HG02610 (cell line): ENCODE measurements around the gene TMX4.
A peak's percentile ranks its signal among the peaks of the same experiment; 100 is the strongest.

Experiments used
- ATAC-seq: cut with Tn5 transposase; IDR thresholded peaks from one replicate; pipeline ENCODE4 v1.9.1; 2021; ENCODE audit warnings: mild to moderate bottlenecking, moderate library complexity; ENCODE audit not compliant: unreplicated experiment

TMX4 gene

GRCh38 chr20:8019998-8020247 is 362 bp upstream of the TMX4 start:
- no peak for ATAC-seq

- ATAC-seq = peak; percentile 70
Observed at GRCh38 chr20:8018958-8019245, 659 bp downstream of the TMX4 start.

- no peak for ATAC-seq
Observed at GRCh38 chr20:8012724-8013123, 6.8 kb downstream of the TMX4 start.

GRCh38 chr20:8008733-8009132 is 10.8 kb downstream of the TMX4 start:
- no peak for ATAC-seq

DNA sequence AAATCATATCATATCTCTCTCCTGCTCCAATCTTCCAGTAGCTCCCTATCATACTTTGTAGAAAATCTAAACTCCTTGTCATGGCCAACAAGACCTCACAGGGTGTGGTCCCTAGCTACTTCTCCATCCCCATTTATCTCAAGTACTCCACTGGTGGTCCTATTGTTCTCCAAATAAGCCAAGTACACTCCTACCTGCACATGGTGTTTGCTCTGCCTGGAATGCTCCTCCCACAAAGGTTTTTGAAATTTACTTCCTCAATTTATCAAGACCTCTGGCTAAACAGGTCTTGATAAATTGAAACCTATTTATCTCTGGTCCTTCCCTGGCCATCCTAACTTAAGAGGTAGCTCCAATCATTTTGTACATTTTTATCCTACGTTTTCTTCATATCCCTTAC is 12.1 kb downstream of the TMX4 start:
- no peak for ATAC-seq

- no peak for ATAC-seq
Observed at GRCh38 chr20:8005575-8006366, 13.8 kb downstream of the TMX4 start.

DNA sequence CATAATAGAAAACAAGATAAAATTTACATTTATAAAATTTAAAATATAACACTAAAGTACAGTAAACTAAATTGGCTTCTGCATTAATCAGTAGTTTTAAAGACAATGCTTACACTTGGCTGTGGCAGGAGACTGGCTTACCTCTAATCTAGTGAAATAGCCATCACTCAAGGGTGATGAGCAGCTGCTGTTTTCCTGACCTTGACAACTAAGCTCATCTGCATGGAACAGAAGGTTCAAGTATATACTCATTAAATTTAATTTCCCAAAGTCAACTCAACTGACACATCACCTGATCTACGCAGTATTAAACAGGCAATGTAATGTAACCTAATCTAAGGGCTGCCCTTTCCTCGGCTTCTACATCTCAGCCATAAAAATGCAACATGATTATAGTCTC is 14.5 kb downstream of the TMX4 start:
- no peak for ATAC-seq

DNA sequence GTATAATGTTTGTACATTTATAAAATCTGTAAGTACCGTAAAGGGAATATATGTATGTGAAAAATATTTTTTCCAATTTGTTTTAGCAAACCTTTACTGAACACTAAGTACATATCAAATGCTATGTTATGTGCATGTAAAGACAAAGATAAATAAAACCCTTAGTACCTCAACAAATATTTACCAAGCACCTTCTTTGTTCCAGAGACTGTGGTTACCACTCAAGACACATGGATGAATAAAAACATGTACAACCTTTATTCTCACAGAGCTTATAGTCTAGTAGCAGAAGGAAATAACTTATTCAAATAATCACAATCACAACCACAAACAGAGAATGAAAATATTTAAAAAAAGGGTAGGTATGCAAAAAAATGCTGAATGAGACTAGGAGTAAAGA is 17.5 kb downstream of the TMX4 start:
- ATAC-seq = no peak

DNA sequence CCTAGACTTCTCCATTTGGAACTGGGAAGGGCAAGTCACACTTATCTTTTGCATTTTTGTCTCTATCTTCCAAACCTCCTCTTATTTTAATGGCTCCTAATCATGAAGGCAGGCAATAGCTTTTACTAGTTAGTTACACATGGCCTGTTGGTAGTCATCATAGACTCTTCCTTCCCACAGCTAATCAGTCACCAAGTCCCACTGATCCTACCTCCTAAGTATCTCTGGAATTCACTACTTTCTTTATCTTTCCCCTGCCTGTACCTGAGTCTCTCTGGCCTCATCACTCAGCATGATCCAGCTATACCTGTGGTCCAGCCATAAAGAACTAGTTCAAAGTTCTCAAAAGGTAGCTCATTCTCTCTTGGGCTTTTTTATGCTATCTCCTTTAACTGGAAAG is 18.8 kb downstream of the TMX4 start:
- no peak for ATAC-seq

DNA sequence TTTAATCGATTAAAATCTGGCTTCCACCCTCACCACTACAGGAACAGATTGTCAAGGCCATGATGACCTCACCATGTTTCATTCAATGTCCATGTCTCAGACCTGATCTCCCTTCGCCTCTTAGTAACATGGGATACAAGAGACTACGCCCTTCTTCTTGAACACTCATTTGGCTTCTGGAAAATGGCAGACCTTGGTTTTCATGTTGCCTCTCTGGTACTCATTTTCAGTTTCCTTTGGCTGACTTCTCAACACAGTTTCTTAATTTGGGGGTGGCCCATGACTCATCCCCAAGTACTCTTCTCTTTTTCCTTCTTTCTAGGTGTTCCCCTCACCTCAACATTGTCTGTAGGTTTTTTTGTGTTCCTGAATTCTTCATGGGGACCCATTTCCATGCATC is 22.7 kb downstream of the TMX4 start:
- peak; percentile 43 for ATAC-seq

- no peak for ATAC-seq
Observed at GRCh38 chr20:7994809-7995208, 24.8 kb downstream of the TMX4 start.

DNA sequence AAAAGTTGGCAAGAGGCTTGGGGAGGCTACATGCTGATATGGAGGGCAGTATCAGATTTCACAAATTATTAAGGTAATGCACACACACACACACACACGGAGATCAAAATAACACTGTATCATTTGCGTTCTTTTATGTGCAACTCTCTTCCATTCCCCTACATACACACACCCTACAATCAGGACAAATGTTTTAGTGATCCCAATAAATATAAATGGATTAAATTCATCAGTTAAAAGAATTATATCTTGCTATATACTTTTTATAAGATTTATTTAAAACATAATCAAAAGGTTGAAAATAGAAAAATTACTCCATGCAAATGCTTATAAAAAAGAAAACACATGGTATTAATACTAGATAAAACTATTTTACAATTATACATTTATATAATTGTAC is 25.9 kb downstream of the TMX4 start:
- ATAC-seq = no peak

- ATAC-seq = no peak
Observed at GRCh38 chr20:7993238-7993637, 26.3 kb downstream of the TMX4 start.

- ATAC-seq = no peak
Observed at GRCh38 chr20:7990385-7990784, 29.2 kb downstream of the TMX4 start.

DNA sequence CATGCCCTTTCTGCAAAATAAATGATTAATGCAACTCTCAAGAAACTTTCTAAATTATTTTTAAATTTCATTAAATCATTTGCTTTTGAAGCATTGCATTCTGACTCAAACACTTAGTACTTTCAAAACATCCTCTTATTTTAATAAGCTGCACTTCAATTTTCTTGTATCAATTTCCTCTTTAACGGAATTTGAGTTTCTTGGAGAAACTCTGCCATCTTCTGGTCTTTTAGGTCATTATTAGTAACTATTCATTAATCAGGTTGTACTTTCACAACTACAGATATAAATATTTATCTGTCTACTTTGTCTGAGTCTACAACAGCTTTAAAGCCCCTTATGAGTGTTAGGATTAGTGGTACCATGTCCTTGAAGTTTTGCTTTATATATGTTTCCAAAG is 30.2 kb downstream of the TMX4 start:
- ATAC-seq = no peak

DNA sequence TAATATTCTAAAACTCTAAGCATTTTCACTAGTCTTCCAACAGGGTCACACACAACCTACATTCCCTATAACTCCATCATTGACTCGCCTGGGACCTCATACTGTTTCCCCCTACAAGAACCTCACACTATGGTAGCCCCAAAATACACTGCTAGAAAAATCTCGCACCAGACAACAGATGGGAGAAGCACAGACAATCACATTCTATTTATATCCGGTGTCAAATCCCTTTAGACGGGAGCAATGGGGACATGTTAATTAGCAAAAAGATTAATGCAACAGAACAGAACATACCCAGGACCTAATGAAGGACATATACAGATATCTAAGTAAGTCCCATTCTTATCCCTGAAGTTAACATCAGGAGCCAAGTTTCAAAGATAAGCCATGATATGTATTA is 33.6 kb downstream of the TMX4 start:
- ATAC-seq = no peak

- no peak for ATAC-seq
Observed at GRCh38 chr20:7984192-7984591, 35.4 kb downstream of the TMX4 start.

GRCh38 chr20:7981374-7981773 is 38.2 kb downstream of the TMX4 start:
- ATAC-seq = no peak

DNA sequence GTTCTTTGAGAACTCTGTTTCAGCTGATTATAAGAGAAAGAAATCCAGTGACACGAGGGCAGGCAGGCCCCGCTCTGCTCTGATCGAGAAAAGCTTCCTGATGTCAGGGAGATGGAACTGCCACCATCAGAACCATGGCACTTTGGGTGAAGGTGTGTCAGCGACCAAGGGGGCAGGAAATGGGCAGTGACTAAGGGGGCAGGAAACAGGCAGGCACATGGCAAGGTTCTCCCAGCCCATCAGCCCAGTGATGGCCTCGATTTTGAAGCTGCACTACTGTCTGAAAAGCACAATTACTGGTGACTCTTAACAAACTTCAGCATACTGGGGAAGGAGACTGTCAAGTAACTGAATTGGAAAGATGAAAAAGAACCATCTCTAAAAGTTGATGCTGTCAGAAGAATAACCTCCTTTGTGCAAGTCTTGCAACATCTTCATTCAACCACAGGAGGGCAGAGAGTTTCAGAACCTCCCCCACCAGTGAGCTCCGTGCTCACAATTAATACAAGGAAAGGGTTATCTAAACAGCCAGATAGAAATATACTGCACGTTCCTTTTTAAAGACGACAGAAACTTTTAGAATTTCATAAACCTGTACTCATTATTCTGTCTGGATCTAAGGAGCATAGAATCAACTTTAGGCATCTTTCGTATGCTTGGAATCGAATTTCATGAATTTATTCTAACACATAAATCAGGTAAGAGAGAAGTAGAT is 39.1 kb downstream of the TMX4 start:
- peak; percentile 54 for ATAC-seq

GRCh38 chr20:7977709-7978108 is 41.9 kb downstream of the TMX4 start:
- no peak for ATAC-seq

DNA sequence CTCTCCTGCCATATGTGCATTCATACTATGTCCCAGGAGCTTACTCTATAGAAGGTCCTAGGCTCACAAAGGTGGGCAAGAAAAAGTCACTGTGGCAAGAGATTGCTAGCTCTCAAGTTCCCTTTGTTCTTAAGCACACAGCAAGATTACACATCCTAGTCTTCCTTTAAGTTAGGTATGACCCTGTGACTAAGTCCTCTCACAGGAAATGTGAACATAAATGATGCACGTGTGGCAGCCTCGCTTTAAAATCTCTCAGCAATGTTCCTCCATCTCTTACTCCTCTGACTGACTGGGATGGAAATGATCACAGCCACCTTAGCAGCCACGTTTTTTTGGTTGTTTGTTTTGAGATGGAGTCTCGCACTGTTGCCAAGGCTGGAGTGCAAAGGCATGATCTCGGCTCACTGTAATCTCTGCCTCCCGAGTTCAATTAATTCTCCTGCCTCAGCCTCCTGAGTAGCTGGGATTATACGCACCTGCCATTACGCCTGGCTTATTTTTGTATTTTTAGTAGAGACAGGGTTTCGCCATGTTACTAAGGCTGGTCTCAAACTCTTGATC is 43.6 kb downstream of the TMX4 start:
- no peak for ATAC-seq

DNA sequence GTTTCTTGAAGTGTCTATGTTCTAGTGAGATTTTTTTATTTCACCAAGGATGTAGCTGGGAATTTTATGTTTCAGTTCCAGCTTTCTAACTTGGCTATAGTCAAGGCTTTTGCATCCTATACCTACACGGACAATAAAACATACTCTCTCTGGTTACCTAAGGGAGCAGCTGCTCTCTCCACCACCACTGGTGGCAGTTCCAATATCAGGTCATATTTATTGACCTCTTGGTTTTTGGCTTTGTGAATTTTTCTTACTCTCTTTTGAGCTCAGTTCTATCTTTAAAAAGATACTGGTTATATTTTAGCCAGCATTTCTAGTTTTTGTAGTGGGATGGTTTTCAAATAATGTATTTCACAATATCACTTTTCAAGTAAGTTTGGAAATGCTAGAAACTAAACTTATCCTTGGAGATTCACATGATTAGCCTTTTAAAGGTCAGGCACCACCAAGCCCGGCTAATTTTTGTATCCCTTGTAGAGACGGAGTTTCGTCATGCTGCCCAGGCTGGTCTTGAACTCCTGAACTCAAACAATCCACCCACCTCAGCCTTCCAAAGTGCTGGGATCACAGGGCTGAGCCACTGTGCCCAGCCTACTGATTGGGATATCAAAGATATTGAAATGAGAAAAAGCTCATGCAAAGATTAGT is 44.7 kb downstream of the TMX4 start:
- ATAC-seq = no peak
